Stomach (tissue), 4 donors: ENCODE data around the gene NHERF2.

Experiments used
- CTCF ChIP-seq, 7 experiments: fragments of 450-650 bp in 4 of 7; fragments of 200-600 bp in 3 of 7; sonication (generic) in 3 of 7; IDR thresholded peaks; one replicate each; pipeline ENCODE4 v1.5.1; 2016 to 2019; ENCODE audit warnings: antibody characterized with exemption in 7 of 7, control low read depth in 2 of 7, mild to moderate bottlenecking in 1 of 7
- EP300 ChIP-seq: sonication (generic); formaldehyde crosslinking; IDR thresholded peaks from one replicate; pipeline ENCODE4 v1.6.1; 2017; ENCODE audit warnings: antibody characterized with exemption
- POLR2A ChIP-seq, 4 donors: fragments of 450-650 bp; IDR thresholded peaks; one replicate each; pipeline ENCODE4 v1.6.1; 2016; ENCODE audit warnings: antibody characterized with exemption in 4 of 4, control low read depth in 2 of 4, mild to moderate bottlenecking in 1 of 4, moderate library complexity in 1 of 4
- POLR2AphosphoS5 ChIP-seq, 3 donors: sonication (generic); formaldehyde crosslinking; IDR thresholded peaks; one replicate each; pipeline ENCODE4 v1.6.1; 2016; ENCODE audit warnings: antibody characterized with exemption in 3 of 3

GRCh38 chr16:2015117-2015946 lies 11.4 kb upstream of the NHERF2 start:
- TF ChIP-seq CTCF (IDR thresholded peaks at IDR 0.05), result no peak
- TF ChIP-seq POLR2A (IDR thresholded peaks at IDR 0.05), result no peak
- TF ChIP-seq POLR2AphosphoS5 (IDR thresholded peaks at IDR 0.05), result peak in 2 of 3 donors; percentile 13 to 58
- no peak for TF ChIP-seq EP300
